NCI-H748 treated with DMSO at 0.1 percent for 48 hours (cell line): Measurements from ENCODE around the gene CAPN8.
"Not testable (repeated sequence)": the region's sequence is repeated elsewhere in the genome, so short reads cannot be mapped to it uniquely, and the experiment has no call there.

Experiments used
- DNase-seq: peaks from one replicate; lab custom pipeline; 2025; lab: John Stamatoyannopoulos, UW

Gene CAPN8

DNA sequence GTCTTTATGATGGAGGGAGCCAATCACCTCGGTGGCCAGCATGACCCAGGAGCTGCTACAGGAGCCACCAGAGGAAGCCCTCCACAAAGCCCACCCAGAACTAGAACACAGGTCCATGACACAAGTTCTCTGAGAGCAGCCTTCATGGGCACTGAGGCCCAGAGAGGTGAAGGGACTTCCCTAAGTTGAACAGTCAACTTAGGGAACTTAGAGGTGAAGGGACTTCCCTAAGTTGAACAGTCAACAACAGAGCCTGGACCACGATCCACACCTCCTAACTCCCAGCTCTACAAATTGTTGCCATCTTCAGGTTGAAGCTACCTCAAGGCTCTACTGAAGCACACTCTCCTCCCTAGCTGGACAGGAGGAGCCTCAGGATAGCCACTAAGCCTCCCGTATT lies 139.5 kb downstream of the CAPN8 start:
- DNase-seq: no peak

DNA sequence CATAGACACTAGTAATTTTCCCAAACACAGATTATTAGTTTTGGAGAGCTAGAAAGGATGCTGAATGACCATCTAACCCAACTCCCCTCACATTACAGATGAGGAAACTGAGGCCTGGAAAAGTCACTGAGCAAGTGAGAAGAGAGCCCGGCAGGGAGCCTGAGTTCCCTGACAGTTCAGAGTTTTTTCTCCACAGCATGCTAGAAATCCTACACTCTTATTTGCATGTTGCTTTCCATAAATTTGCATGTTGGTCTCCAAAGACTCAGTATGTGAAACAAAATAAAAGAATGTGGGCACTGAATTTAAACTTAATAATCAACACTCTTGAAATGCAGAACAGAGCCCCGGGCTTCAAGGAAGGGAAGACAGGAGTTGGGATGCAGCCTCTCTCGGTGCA lies 140.0 kb downstream of the CAPN8 start:
- DNase-seq: no peak

DNA sequence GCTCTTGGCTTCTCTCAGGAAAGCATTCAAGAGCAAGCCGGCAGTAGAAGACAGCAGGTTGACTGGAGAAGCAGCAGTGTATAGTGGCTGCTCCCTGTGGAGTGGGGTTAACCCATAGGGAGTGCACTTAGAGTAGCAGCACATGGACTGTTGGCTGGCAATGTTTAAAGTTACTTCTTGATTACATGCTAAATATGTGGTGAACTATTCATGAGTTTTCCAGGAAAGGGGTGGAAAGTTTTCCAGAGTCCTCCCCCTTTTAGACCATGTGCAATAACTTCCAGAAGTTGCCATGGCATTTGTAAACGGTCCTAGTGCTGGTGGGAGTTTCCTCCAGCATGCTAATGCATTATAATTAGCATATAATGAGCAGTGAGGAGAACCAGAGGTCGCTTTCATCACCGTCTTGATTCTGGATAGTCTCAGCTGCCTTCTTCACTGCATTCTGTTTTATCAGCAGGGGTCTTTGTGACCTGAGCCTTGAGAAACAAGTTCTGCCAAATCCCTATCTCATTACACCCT lies 140.5 kb downstream of the CAPN8 start:
- no peak for DNase-seq

DNA sequence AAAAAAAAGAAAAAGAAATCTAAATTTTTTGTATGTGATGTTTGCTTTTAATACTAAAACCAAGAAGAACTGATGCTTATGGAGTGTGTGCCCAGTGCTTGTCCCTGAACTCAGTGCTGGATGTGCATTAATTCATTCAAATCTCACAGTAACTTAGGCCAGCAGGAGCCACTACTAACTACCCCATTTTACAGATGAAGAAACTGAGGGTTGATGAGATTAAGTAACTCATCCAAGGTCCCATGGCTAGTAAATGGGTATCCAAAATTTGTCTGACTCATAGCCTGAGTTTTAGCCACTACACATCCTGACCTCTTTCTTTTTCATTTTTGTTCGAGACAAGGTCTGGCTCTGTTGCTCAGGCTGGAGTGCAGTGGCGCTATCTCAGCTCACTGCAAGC lies 144.4 kb downstream of the CAPN8 start:
- DNase-seq: no peak

DNA sequence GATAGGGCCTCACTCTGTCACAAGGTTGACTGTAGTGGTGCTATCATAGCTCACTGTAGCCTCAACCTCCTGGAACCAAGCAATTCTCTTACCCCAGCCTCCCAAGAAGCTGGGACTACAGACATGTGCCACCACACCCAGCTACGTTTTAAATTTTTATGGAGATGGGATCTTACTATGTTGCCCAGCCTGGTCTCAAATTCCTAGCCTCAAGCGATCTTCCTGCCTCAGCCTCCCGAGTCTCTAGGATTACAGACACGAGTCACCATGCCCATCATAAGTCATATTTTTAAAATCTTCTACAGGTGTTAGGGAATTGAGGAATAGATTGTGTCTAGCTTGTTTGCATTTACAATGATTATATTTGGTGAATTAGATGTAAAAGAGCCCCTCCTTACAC lies 145.3 kb downstream of the CAPN8 start:
- no peak for DNase-seq

DNA sequence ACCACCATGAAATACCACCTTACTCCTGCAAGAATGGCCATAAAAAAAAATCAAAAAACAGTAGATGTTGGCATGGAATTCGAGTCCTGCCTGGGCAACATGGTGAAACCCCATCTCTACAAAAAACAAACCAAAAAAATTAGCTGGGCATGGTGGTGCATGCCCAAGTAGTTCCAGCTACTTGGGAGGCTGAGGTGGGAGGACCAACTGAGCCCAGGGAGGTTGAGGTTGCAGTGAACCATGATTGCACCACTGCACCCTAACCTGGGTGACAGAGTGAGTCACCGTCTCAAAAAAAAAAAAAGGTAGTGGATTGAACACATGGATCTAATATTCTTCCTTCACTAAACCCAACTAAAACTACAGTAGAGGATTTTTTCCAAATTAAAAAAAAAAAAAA lies 146.4 kb downstream of the CAPN8 start:
- DNase-seq: no peak

DNA sequence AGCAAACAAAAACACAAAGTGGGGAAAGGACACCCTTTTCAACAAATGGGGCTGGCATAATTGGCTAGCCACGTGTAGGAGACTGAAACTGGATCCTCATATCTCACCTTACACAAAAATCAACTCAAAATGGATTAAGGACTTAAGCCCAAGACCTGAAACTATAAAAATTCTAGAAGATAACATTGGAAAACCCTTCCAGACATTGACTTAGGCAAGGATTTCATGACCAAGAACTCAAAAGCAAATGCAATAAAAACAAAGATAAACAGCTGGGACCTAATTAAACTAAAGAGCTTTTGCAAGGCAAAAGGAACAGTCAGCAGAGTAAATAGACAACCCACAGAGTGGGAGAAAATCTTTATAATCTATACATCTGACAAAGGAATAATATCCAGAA lies 146.9 kb downstream of the CAPN8 start:
- not testable (repeated sequence) for DNase-seq

DNA sequence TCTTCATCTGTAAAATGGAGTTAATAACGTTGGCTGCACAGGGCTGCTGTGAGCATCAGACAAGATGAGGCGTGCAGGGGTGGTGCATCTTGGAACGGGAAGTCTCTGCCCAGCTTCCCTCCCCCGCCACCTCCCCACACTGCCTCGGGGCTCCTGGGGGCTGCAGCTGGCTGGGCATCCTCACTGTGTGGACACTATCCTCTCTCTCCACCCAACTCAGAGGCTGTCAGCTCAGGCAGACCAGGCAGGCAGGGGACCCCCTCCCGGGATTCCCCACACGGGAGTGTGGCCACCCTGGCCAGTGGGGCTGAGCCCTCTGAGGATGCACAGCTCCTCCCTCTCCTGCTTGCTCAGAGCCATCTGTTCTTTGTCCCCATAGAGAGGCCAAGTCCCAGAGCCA lies 149.6 kb downstream of the CAPN8 start:
- no peak for DNase-seq

DNA sequence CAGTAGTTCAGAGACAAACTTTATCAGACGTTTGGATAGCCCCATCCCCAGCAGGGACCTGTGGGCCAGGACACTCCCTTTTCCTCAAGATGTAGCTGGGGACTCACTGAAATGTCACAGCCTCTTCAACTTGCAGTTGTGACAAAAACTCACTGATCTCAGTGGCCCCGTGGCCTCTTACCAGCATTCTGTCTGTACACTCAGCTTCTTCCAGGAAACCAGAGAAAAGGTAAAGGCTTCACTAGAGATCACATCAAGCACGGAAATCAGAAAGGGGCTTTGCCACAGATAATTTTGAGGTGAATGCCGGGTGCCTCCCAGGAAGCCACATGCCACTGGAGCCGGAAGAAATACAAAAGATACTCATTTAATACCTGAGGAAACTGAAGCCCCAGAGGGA lies 150.1 kb downstream of the CAPN8 start:
- DNase-seq: no peak

DNA sequence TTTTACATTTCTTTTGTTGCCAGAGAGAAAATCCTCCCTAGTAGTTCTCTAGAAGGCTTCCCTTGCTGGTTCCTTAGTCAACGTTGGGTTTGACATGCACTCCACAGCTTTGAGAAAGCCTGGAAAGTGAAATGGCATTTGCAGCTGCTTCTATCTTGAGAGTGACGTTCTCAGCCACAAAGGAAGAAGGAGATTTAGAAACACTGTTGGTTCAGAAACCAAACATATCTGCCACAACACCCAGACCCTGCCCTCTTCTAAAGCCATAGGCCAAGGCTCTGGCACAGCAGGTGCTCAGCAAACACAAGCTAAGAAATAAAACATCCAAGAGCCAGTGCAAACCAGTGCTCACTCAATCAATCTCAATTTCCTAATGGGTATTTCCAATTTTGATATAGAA lies 150.9 kb downstream of the CAPN8 start:
- DNase-seq: no peak

DNA sequence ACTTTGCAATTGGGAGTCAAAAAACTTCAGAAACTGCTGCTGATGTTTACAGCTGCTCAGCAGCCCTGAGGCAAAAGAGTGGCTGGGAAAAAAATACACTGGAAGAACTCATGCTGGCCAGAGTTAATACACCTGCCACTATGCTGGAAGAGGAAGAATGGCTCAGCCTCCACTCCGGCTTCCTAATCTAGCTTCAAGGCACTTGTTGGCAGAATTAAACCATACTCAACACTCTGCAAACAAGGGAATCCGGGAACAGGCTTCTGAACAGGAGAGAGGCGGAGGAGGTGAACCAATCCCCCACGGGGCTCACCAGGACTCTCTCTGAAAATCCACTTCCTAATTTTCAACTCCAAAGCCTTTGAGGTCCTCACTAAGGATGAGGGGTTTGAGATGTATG lies 152.2 kb downstream of the CAPN8 start:
- no peak for DNase-seq

DNA sequence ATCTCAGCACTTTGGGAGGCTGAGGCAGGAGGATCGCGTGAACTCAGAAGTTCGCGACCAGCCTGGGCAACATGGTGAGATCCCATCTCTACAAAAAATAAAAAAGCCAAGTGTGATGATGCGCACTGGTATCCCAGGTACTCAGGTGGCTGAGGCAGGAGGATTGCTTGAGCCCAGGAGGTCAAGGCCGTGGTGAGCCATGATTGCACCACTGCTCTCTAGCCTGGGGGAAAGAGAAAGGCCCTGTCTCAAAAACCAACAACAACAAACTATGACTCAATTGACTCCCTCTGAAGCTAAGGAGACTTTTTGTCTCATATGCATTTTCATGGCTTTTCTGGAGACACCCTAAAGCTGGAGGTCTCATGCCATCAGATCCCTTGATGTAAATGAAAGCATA lies 153.4 kb downstream of the CAPN8 start:
- no peak for DNase-seq

DNA sequence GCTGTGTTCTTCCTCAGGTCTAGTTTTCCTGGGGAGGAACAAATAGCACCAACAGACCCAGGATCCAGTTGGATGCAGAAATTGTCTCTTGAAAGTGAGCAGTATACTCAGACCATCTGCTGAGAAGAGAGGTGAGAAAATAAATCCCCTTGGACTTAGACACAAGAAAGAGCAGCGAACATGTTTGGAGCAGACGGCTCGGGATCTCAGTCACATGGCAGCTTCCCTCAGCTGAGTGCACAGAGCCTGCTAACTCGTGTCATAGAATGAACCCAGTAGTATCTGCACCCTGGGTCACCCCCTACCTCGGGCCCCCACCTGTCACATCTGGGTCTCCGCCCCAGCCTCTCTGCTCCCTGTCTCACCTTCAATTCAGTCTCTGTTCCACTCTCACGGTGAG lies 156.7 kb downstream of the CAPN8 start:
- DNase-seq: no peak

DNA sequence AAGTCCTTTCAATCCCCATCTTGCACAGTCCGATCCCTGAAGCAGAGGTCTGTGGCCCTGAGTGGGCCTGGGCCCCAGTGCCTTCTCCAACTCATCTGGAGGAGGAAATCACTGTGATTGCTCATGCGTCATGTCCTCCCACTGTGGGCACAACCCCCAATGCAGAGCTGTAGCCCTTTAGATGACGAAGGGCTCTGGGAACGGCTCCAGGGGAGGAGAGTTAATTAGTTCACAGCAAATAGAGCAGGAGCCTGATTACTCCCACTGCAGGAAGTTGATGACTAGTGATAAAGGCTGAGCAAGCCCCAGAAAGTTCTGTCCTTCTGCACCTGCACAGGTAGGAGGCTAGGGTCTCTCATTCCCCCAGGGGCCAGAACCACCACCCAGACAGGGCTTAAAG lies 160.8 kb downstream of the CAPN8 start:
- no peak for DNase-seq

DNA sequence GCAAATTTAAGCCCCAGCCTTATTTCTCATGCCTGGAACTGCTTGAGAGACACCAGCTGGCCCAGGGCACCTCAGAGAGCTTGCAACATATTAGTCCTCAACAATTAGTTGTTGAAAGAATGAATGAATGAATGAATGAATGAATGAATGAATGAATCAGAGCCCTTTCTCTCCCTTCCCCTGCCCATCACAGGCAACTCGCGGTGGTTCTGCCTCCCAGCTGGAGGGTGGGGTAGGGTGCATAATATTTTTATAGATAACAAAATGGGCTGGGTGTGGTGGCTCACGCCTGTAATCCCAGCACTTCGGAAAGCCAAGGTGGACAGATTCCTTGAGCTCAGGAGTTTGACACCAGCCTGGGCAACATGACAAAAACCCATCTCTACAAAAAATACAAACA lies 162.2 kb downstream of the CAPN8 start:
- no peak for DNase-seq

DNA sequence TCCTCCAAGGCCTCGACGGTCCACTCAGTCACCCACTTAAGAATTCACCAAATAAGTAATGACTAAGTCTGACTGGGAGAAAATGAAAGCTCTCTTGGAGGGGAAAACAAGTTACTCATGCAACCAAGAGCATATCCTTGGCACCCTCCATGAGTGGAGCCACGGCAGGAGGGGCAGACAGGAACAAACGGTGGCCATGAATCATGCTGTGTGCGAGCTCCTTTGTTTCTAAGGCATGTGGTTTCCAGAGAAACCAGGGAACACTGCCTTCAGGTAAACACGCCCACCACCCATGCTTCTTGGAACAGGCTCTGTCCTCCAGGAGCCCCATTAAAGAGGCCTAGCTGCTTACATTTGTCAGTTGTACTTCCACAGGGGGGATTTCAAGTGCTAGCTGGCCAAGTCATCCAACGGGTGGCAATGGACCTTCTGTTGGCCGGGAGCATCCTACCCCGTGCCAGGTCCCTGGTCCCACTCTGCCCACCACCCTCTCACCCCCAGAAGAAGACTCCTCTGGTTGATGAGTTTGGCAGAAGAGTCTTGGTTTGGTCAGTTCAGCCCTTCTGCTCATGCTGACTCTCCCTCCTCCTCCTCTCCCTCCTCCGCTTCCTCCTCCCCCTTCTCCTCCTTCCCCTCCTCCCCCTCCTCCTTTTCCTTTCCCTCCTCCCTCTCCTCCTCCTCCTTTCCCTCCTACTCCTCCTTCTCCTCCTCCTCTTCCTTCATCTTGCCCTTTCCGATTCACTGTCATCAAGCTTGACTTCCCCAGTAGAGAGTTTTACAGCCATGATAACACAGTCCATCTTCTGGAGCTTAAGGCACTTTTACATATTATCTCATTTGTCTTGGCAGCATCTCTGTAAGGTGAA lies 164.7 kb downstream of the CAPN8 start:
- no peak for DNase-seq

DNA sequence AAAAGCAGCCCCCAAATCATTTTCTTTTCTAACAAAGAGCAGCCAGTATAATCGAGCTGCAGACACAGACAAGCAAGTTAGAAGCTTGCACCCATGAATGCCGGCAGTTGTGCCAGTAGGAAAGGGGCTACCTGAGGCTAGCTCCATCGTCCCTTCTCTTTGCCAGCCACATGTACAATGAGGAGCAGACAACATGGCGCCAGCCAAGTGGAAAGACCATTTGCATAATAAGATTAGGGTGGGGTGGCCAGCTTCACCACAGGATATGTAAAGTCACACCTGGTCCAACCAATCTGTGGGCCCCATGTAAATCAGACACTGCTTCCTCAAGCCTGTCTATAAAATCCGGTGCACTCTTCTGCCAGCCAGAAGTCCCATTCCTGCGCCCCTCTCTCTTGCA lies 168.6 kb downstream of the CAPN8 start:
- DNase-seq: no peak

DNA sequence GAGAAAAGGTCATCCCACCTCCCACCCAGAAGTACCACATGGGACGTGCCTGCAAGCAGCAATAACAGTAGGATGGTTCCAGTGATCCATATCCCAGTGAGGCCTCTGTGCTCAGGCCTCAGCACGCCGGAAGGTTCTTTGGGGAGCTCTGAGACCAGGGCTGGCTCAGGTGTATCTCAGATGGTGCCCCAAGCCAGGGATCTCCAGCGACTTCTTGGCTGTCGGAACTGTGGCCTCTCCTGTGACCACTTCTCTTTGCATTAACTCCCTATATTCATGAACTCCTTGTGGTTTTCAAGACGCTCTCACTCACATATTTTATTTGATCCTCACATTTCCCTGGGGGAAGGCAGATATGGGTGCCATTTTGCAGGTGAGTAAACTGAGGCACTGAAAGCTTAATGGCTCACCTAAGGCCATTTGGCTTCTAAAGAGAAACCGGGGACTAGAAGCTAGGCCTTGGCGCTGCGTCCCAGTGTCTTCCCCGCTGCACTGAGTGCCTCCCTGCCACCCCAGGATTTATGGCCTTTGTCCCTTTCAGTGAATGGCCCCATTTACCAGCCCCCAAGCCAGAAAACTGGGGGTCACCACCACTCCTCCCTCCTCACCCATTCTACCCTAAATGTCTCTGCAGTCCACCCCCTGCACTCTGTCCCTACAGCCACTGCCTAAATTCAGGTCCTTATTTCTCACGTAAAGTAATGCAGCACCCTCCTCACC lies 170.4 kb downstream of the CAPN8 start:
- no peak for DNase-seq

DNA sequence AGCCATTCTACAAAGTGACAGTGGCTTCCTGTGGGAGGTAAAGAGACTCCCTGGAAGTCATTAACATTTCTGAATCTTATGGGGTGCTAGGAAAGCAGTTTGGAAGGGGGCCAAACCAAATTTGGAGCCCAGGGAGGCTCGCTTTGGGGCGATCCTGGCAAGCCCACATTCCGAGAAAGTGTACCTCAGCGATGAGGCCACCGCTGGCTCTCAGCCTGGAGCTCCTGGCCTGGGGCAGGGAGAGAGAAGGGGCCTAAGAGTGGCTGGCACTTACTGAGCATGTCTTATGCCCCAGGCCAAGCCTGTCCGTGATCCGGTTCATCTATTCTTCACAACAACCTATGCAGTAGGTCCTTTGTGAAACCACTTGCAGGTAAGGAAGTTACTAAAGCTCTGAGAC lies 173.5 kb downstream of the CAPN8 start:
- DNase-seq: no peak
